MM.1S (cell line): Measurements from ENCODE around the gene C12orf60.

ENCODE experiments used
- DNase-seq: peaks from one replicate; pipeline ENCODE4 v3.0.0-alpha.2; 2015
- H2AFZ ChIP-seq: fragments of 300-600 bp; sonication (generic); 2 replicates; pipeline ENCODE4 v1.6.0; 2016; ENCODE audit warnings: antibody characterized with exemption, low read length
- H3F3A ChIP-seq: fragments of 300-600 bp; sonication (generic); 2 replicates; pipeline ENCODE4 v1.6.1; 2016; ENCODE audit warnings: mild to moderate bottlenecking, antibody characterized with exemption, low read length, moderate library complexity, mixed read lengths; ENCODE audit not compliant: insufficient read depth
- H3K27ac ChIP-seq: fragments of 300-600 bp; sonication (generic); 2 replicates; pipeline ENCODE4 v1.5.1; 2016; ENCODE audit warnings: mild to moderate bottlenecking, low read length
- H3K27me3 ChIP-seq: fragments of 300-600 bp; sonication (generic); replicated peaks from 2 replicates; pipeline ENCODE4 v1.6.0; 2016; ENCODE audit warnings: low read length; ENCODE audit not compliant: insufficient read depth
- H3K36me3 ChIP-seq: fragments of 300-600 bp; sonication (generic); replicated peaks from 2 replicates; pipeline ENCODE4 v1.6.1; 2016; ENCODE audit warnings: mild to moderate bottlenecking, low read length, mixed read lengths; ENCODE audit not compliant: insufficient read depth
- H3K4me1 ChIP-seq: fragments of 300-600 bp; sonication (generic); 2 replicates; pipeline ENCODE4 v1.6.1; 2016; ENCODE audit warnings: low read length, mixed read lengths
- H3K4me2 ChIP-seq: fragments of 300-600 bp; sonication (generic); 2 replicates; pipeline ENCODE4 v1.6.0; 2016; ENCODE audit warnings: low read depth, low read length
- H3K4me3 ChIP-seq: fragments of 300-600 bp; sonication (generic); 2 replicates; pipeline ENCODE4 v1.5.1; 2016; ENCODE audit warnings: low read length, mixed read lengths
- H3K79me2 ChIP-seq: fragments of 300-600 bp; sonication (generic); 2 replicates; pipeline ENCODE4 v1.6.1; 2016; ENCODE audit warnings: mixed run types, low read length, mixed read lengths
- H3K9ac ChIP-seq: fragments of 300-600 bp; sonication (generic); 2 replicates; pipeline ENCODE4 v1.6.1; 2016; ENCODE audit warnings: low read length, mixed read lengths
- H3K9me2 ChIP-seq: fragments of 300-600 bp; sonication (generic); replicated peaks from 2 replicates; pipeline ENCODE4 v1.6.1; 2016; ENCODE audit warnings: mild to moderate bottlenecking, low read length, mixed read lengths; ENCODE audit not compliant: insufficient read depth
- H3K9me3 ChIP-seq: fragments of 300-600 bp; sonication (generic); replicated peaks from 2 replicates; pipeline ENCODE4 v1.6.1; 2016; ENCODE audit warnings: mild to moderate bottlenecking, low read length, mixed read lengths; ENCODE audit not compliant: insufficient read depth
- H4K20me1 ChIP-seq: fragments of 300-600 bp; sonication (generic); 2 replicates; pipeline ENCODE4 v1.6.1; 2016; ENCODE audit warnings: mild to moderate bottlenecking, low read length, moderate library complexity, mixed read lengths; ENCODE audit not compliant: insufficient read depth
- EZH2 ChIP-seq: fragments of 300-600 bp; sonication (generic); optimal IDR thresholded peaks from 2 replicates; pipeline ENCODE3; 2017; ENCODE audit warnings: low read depth, mild to moderate bottlenecking, antibody characterized with exemption, low read length, mixed read lengths
- EZH2phosphoT487 ChIP-seq: fragments of 300-600 bp; sonication (generic); IDR thresholded peaks from 2 replicates; pipeline ENCODE4 v1.6.1; 2018; ENCODE audit warnings: antibody characterized with exemption, low read length
- TF ChIP-seq, protein P1 (sequence below): fragments of 300-600 bp; sonication (generic); IDR thresholded peaks from 2 replicates; pipeline ENCODE4 v1.5.1; 2016; ENCODE audit warnings: antibody characterized with exemption, low read length, mixed read lengths

Gene C12orf60

DNA sequence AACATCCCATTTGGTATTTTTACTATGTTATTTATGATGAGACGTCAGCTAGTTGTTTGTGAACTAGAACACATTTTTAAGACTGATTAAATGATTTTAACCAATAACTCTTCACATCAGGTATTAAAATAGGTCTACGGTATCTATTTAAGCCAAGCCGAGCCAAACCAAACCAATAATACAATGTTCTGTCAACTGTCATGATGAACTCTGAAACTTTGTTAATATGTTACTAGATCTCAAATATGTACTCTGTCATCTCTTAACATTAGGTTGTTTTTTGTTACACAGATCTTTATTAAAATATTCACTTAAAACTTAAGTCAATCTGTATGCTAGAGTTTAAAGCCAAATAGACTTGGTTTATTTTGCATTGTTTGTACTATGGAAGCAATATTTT lies 38.8 kb downstream of the C12orf60 start:
- no peak overlapping the region for H3K9ac ChIP-seq
- TF ChIP-seq, protein P1, sequence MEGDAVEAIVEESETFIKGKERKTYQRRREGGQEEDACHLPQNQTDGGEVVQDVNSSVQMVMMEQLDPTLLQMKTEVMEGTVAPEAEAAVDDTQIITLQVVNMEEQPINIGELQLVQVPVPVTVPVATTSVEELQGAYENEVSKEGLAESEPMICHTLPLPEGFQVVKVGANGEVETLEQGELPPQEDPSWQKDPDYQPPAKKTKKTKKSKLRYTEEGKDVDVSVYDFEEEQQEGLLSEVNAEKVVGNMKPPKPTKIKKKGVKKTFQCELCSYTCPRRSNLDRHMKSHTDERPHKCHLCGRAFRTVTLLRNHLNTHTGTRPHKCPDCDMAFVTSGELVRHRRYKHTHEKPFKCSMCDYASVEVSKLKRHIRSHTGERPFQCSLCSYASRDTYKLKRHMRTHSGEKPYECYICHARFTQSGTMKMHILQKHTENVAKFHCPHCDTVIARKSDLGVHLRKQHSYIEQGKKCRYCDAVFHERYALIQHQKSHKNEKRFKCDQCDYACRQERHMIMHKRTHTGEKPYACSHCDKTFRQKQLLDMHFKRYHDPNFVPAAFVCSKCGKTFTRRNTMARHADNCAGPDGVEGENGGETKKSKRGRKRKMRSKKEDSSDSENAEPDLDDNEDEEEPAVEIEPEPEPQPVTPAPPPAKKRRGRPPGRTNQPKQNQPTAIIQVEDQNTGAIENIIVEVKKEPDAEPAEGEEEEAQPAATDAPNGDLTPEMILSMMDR: no peak
- TF ChIP-seq EZH2 (no peak), EZH2phosphoT487 (no peak)
- no peaks in the 10 kb centered on the region for H3K9me3 ChIP-seq
- no peaks in the 10 kb centered on the region for H4K20me1 ChIP-seq
- H2AFZ ChIP-seq: no peak overlapping the region
- H3K27me3 ChIP-seq: no peaks in the 10 kb centered on the region
- H3F3A ChIP-seq: no peaks in the 10 kb centered on the region
- no peak overlapping the region for H3K27ac ChIP-seq
- H3K4me1 ChIP-seq: no peaks in the 10 kb centered on the region
- H3K36me3 ChIP-seq: no peaks in the 10 kb centered on the region
- no peaks in the 10 kb centered on the region for H3K79me2 ChIP-seq
- no peak overlapping the region for H3K4me2 ChIP-seq
- no peak overlapping the region for H3K4me3 ChIP-seq
- no peak for DNase-seq
- no peaks in the 10 kb centered on the region for H3K9me2 ChIP-seq

DNA sequence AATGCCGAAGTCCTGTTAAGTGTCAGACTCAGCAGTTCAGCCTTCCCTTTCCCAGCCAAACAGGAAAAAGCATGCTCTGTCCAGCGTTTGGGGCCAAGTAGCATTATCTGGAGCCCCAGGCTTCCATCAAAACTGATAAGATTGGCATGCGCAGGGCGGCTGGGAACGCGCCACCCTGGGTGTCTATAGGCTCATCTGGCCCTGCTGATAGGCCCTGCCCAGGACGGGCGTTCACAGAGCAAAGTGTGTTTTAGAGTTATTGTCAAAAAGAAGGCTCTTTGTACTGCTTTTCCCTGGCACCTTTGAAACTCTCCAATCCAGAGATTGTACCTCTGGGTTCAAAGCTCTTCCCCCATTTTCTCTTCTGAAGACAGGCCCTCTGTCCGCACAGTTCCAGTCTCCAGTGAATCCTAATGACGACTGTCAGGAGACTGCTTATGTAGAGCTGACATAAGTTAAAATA lies 40.0 kb downstream of the C12orf60 start, which contains the start of gene ART4:
ART4 (minus strand) TSS at position 102 of the 463 bp plus-strand sequence. CDS start 413 bp downstream, outside the sequence.
- Histone ChIP-seq H2AFZ (no peak within 1 kb of the TSS), H3F3A (no peaks in the 10 kb centered on the region), H3K4me2 (no peak within 1 kb of the TSS)

DNA sequence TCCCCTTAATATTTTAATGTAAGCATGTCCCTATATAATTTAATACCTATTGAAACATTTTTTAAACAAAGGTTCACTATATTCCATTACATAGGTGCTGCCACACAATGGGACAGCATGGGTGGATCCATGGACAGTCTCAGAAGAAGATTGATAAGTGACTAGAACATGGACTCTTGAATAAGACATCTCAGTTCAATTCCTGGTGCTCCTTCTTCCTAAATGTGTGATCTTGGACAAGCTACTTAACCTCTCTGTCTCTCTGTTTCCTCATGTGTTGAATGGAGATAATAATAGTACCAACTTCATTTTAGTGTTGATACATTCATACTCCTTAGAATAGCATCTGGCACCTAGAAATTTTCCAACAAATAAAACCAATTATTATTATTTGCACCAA lies 40.9 kb downstream of the C12orf60 start:
- no peak for DNase-seq
- Histone ChIP-seq H3K4me2 (no peak overlapping the region), H3K36me3 (no peaks in the 10 kb centered on the region), H3K4me3 (no peak overlapping the region), H2AFZ (no peak overlapping the region), H3K4me1 (no peaks in the 10 kb centered on the region), H3K9me3 (no peaks in the 10 kb centered on the region), H3F3A (no peaks in the 10 kb centered on the region), H3K27ac (no peak overlapping the region), H4K20me1 (no peaks in the 10 kb centered on the region), H3K9me2 (no peaks in the 10 kb centered on the region), H3K79me2 (no peaks in the 10 kb centered on the region), H3K27me3 (no peaks in the 10 kb centered on the region), H3K9ac (no peak overlapping the region)
- TF ChIP-seq EZH2phosphoT487 (no peak), EZH2 (no peak)
- TF ChIP-seq, protein P1: no peak

More for the DNA sequence above, 40.0 kb downstream of the C12orf60 start, which contains the start of gene ART4:
- Histone ChIP-seq H4K20me1 (no peaks in the 10 kb centered on the region), H3K9me3 (no peaks in the 10 kb centered on the region), H3K27me3 (no peaks in the 10 kb centered on the region), H3K27ac (no peak within 1 kb of the TSS), H3K9me2 (no peaks in the 10 kb centered on the region), H3K36me3 (no peaks in the 10 kb centered on the region), H3K4me1 (no peaks in the 10 kb centered on the region), H3K4me3 (no peak within 1 kb of the TSS), H3K79me2 (no peaks in the 10 kb centered on the region), H3K9ac (no peak within 1 kb of the TSS)
- no peak for DNase-seq
- TF ChIP-seq, protein P1: no peak
- TF ChIP-seq EZH2phosphoT487 (no peak), EZH2 (no peak)
